GM21390 (cell line): Measurements from ENCODE around the gene PHRF1.

ENCODE experiments used
- ATAC-seq: cut with Tn5 transposase; IDR thresholded peaks from one replicate; pipeline ENCODE4 v1.9.1; 2021; ENCODE audit not compliant: unreplicated experiment

The PHRF1 gene

DNA sequence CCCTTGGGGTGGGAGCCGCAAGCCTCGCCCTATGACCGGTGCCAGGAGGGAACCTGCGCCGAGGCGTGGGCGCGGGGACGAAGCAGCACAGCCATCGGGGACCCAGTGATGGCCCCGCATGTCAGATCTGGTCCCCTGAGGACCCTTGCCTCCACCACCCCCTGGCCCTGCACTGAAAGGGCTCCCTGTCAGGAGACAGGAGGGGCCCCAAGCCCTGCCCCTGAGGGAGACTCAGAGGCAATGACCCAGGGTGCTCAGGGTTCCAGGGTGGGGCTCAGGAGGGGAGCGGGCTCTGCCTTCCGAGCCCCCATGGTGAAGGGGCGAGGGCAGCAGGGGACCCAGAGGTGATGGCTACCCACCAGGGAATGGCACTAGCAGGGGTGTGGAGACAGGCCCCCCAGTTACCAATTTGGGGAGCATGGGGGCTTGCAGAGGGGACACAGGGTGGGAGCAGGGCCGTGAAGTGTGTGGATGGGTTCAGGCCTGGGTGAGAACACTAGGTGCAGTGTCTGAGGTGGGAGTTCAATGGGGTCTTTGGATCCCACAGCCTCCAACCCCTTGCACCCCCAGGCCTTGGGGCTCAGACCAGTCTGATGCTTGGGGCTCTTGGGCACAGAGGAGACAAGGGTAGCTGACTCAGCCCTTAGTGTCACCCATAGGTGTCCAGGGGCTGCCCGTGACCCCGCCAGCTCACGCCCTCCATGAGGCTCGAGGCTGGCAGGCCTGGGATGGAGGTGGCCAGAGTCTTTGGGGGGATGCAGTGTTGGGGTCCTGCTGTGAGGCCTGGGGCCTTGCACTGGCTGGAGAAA is 38.4 kb upstream of the PHRF1 start:
- no peak for ATAC-seq

DNA sequence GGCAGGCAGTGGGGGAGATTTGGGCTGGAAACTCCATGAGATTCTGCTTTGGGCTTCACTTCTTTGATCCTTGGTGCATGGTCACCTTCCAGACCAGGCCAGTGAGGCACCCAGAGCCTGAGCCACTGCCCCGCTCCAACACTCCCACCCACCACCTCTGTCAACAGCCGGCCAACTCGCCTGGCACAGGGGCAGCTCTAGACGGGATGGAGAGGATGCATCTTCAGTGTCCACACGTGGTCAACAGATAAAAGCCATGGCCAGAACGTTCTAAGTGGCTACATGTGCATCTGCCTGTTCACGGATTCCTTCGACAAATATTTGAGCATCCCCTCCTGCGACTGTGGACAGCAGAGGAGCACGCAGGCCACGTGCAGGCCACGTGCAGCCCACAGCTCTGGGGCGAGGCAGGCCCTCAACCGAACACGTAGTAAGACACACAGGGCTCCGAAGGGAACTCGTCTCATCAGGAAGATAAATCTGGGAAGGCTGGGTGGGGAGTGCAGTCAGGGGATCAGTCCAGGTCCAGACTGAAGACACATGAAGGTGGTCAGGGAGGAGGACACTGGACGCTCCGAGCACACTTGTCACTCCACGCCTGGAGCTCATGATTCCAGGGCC is 37.7 kb upstream of the PHRF1 start:
- no peak for ATAC-seq

GRCh38 chr11:539971-540481 is 36.2 kb upstream of the PHRF1 start:
- ATAC-seq, result no peak

- ATAC-seq, result no peak
Observed at GRCh38 chr11:540583-541432, 35.5 kb upstream of the PHRF1 start.

- ATAC-seq, result no peak
Observed at GRCh38 chr11:541433-541885, 34.8 kb upstream of the PHRF1 start.

DNA sequence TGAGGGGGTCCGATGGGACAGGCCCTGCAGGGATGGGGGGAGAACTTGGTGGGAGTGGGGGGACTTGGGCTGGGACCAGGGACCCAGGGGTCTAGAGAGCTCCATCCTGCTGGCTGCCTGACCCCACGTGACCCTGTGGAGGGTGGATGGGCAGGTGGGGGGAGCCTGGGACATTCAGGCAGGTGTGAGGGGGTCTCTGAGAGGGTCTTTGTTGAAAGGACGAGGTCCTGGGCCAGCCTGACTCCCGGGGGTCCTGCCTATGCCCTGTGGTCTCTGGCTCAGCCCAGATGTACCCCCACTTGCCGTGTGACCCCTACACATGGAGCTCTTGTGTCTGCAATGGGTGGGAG is 31.5 kb upstream of the PHRF1 start:
- ATAC-seq, result no peak

DNA sequence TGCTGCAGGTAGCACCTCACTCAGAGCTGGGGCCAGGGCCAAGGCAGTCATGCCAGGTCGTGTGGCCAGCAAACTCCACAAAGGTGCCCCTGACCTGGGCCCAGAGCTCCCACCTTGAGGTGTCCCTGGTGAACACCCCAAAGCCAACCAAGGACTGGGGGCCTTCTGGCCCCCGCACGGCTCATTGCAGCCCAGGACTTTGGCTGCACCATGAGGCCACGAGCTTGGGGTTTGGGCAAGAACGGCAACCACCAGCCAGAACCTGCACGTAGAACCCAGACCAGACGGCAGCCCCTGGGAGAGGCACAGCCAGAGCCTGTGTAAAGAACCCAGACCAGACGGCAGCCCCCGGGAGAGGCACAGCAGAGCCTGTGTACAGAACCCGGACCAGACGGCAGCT is 31.1 kb upstream of the PHRF1 start:
- ATAC-seq, result no peak

DNA sequence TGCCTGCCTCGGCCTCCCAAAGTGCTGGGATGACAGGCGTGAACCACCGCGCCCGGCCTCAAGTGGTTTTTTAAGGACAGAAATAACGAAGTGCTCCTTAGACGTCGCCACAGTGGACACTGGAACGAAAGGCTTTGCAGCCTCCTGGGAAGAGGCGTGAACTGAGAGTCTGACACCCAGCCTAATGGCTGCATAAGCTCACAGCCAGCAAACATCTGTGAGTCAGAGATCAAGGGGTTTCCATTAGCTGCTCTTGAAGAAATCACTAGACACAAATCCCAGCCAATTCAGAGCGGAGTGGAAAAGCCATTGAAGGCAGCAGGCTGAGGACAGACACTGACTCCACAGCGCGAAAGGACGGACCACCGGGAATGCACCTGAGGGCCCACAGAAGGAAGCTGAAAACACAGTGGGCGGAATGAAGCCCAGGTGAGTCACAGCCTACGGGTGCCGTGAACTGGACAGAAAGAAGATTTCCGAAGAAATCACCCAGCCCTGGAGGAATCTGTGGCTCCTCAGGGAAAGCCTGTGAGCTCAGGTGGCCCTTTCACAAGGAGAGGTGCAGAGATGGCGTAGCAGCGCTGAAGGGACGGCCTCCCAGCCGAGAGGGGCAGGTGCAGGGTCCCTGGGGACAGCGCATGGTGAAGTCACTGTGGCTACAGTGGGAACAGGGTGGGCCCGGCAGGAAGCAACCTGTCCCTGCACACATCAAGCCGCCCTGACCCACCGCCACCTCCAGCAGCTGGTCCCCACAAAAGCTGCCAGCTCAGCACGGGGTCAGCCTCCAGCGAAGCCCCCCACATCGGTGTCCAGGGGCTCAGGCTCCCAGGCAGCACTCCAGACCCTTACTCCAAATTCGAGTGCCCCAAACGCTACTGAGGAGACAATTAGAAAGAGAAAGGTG is 27.3 kb upstream of the PHRF1 start:
- no peak for ATAC-seq

GRCh38 chr11:550021-550745 is 26.1 kb upstream of the PHRF1 start:
- ATAC-seq, result no peak

DNA sequence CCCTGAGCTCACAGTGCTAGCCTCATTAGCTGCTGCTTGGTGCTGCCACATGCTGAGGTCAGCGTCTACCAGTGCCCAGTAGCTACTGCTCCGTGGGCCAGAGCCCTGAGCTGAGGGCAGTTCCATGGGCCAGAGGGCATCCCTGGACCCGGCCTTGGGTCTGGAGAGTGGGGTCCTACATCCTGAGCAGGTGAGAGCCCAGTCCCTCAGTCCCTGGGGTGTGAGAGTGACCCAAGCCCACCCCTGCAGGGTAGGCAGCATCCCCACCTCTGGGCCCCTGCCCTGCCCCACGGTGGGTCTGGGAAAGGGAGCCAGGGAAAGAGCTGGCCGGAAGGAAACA is 25.6 kb upstream of the PHRF1 start:
- ATAC-seq, result no peak

DNA sequence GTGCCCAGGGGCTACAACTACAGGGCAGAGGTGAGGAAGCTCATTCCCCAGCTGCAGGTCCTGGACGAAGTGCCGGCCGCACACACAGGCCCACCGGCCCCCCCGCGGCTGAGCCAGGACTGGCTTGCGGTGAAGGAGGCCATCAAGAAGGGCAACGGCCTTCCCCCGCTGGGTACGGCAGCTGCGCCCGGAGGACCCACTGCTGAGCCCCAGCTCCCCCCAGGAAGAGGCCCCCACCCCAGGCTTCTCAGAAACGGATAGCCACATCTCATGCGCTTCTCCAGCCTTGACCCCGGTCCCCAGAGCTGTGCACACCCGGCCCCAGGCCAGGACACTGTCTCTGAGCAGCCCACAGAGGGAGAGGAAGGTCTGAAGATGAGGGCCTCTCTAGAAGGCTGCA is 25.1 kb upstream of the PHRF1 start:
- no peak for ATAC-seq

DNA sequence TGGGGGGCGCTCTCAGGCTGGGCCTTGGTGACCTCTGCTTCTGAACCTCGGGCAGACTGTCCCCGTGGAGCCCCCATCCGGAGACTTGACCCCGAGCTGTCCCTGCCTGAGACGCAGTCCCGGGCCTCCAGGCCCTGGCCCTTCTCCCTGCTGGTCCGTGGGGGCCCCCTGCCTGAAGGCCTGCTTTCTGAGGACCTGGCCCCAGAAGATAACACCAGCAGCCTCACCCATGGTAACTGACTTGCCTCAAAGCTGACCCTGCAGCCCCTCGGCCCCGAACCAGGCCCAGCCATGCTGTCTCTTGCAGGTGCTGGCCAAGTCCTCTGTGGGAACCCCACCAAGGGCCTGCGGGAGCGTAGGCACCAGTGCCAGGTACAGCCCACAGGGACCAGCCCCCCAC is 24.7 kb upstream of the PHRF1 start:
- ATAC-seq, result no peak

DNA sequence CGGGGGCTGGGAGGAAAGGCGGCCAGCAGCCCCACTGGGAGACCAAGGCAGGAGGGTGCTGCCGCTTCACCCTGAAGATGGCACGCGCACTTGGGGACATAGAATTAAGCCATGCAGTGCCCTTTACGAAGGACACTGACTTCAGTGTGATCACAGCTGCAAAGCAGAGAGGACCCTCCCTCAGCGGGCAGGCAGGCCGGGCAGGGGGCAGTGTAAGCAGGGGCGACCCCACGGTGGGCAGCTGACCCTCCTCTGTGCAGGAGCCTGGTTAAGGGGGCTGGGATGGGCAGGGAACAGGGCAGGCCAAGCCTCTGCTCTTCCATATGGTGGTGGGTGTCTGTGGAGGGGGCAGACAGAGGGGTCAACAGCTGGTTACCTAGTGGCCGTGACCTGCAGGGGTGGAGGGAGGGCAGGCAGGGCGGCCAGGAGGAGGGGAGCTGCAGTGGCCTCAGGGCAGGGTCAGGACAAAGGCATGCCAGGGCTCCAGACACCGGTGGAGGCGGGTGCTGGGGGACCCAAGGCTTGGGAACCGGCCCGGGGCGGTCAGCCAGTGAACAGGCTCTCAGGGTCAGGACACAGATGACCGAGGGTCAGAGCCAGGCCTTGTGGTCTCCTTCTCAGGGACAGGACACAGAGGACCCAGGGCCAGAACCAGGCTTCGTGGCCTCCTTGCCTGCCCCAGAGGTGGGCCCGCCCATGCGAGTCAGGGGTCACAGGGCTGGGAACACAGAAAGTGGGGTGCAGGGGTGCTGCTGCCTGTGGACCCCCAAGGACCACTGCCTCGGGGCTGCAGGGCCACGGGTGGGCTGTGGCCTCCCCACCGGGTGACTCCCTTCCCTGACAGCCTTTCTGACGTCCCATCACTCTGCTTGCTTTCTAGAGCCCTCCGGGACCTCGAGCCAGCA is 22.9 kb upstream of the PHRF1 start:
- ATAC-seq, result no peak

DNA sequence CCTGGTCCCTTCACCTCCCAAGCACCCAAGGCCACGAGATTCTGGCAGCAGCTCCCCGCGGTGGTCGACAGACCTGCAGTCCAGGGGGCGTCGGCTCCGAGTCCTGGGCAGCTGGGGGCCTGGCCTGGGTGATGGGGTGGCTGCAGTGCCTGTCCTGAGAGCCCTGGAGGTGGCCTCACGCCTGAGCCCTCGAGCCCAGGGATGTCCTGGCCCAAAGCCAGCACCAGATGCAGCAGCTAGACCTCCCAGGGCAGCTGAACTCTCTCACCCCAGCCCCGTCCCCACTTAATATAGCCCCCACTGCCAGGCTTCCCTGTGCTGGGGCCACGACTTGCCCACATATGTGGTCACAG is 22.3 kb upstream of the PHRF1 start:
- no peak for ATAC-seq

DNA sequence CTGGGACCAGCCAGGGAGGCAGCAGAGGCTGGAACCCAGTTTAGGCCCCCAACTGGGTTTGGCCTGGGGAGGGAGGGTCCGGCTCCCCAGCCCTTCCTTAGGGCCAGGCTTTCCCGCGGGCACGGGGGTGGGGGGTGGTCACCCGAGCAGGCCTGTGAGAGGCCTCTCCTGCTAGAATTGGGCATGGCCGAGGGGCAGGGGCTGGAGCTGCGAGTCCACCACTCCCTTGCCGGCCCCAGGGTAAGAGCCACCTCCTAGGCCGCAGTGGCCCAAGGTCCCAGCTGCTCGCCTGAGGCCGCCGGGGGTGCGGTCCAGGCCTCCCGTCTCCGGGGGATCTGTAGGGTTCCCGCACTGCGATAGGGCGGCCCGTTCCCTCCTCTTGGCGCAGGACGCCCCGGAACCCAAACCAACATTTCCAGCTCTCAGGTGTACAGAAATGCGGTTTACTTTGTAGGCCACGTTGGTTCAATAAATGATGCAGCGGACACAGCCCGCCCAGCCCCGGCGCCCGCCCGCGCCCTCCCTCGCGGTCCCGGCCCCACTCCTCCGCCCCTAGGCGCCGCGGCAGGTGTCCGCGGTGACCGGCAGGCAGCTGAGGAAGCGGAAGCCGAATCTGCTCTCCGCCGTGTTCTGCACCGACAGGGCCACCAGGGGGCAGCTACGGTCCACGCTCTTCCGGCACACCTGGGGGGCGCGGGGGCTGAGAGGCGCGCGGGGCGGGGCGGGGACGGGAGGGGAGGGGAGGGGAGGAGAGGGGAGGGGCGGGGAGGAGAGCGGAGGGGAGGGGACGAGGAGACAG is 21.6 kb upstream of the PHRF1 start:
- no peak for ATAC-seq

GRCh38 chr11:555227-555779 is 21.0 kb upstream of the PHRF1 start:
- no peak for ATAC-seq

DNA sequence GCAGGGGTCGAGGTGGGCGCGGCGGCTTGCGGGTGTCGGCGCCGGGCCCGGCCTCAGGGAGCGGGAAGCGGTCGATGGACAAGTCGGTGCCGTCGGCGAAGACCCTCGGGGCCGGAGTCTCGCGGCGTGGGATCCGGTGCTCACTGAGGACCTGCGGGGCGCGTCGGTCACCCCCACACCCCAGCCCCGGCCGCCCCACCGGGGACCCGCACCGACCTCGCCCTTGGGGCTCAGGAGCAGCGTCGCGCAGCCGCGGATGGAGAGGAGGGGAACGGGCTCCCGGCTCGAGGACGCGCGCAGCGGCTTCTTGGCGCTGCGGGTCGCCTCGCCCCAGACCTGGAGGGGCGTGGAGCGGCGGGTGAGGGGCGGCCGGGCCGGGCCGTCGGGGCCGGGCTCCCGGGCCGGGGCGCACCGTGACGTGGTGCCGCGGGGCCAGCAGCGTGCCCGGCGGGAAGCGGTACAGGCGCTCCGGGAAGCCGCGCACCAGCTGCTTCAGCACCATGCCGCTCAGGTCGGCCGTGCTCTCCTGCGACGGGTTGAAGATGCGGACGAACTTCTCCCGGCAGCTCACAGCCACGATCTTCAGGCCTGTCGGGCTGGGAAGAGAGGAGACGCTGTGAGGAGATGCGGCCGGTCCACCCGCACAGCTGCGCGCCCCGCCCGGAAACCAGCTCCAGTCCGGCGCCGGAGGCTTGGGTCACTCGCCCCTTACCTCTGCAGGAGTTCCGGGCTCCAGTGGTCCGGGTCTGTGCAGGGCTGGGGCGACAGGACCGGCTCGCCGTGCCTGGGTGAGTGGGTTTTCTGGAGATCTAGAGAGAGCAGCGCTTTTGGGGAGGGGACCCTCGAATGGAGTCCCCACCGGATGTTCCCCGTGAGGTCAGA is 20.2 kb upstream of the PHRF1 start:
- no peak for ATAC-seq
